GM19043 (cell line): Measurements from ENCODE around the gene FZD2.
"Not testable (repeated sequence)": the region's sequence is repeated elsewhere in the genome, so short reads cannot be mapped to it uniquely, and the experiment has no call there.

Source experiments
- ATAC-seq: cut with Tn5 transposase; IDR thresholded peaks from one replicate; pipeline ENCODE4 v1.9.1; 2021; ENCODE audit warnings: low read depth; ENCODE audit not compliant: unreplicated experiment

FZD2 gene

GRCh38 chr17:44572801-44573200 lies 15.5 kb downstream of the FZD2 start:
- ATAC-seq: no peak

- ATAC-seq: no peak
Observed at GRCh38 chr17:44575403-44575802, 18.1 kb downstream of the FZD2 start.

GRCh38 chr17:44578947-44579346 lies 21.7 kb downstream of the FZD2 start:
- ATAC-seq: no peak

GRCh38 chr17:44581868-44582267 lies 24.6 kb downstream of the FZD2 start:
- ATAC-seq: no peak

- no peak for ATAC-seq
Observed at GRCh38 chr17:44584443-44584842, 27.2 kb downstream of the FZD2 start.

GRCh38 chr17:44585315-44585714 lies 28.0 kb downstream of the FZD2 start:
- no peak for ATAC-seq

- ATAC-seq: no peak
Observed at GRCh38 chr17:44587339-44587738, 30.1 kb downstream of the FZD2 start.

GRCh38 chr17:44589316-44590071 lies 32.2 kb downstream of the FZD2 start:
- no peak for ATAC-seq

- ATAC-seq: not testable (repeated sequence)
Observed at GRCh38 chr17:44590072-44590462, 32.8 kb downstream of the FZD2 start.

GRCh38 chr17:44590762-44591161 lies 33.5 kb downstream of the FZD2 start:
- ATAC-seq: not testable (repeated sequence)

GRCh38 chr17:44591206-44591605 lies 33.9 kb downstream of the FZD2 start:
- no peak for ATAC-seq

- no peak for ATAC-seq
Observed at GRCh38 chr17:44593156-44593555, 35.9 kb downstream of the FZD2 start.

- no peak for ATAC-seq
Observed at GRCh38 chr17:44595216-44595775, 38.0 kb downstream of the FZD2 start.

- no peak for ATAC-seq
Observed at GRCh38 chr17:44598329-44598728, 41.0 kb downstream of the FZD2 start.

GRCh38 chr17:44598932-44599297 lies 41.6 kb downstream of the FZD2 start:
- no peak for ATAC-seq

- ATAC-seq: no peak
Observed at GRCh38 chr17:44599298-44600175, 42.3 kb downstream of the FZD2 start.

GRCh38 chr17:44601539-44601938 lies 44.3 kb downstream of the FZD2 start:
- no peak for ATAC-seq

GRCh38 chr17:44601973-44602372 lies 44.7 kb downstream of the FZD2 start:
- ATAC-seq: no peak

GRCh38 chr17:44602390-44602789 lies 45.1 kb downstream of the FZD2 start:
- no peak for ATAC-seq

GRCh38 chr17:44602970-44603369 lies 45.7 kb downstream of the FZD2 start:
- no peak for ATAC-seq

GRCh38 chr17:44604116-44604761 lies 47.0 kb downstream of the FZD2 start:
- ATAC-seq: no peak
